ENCODE measurements around the gene ZMIZ1. TPM values are rescaled to one million over a fixed set of nuclear protein-coding genes. Genes with fewer than 3 reads are reported as not detected.

Gene ZMIZ1
- total and polyA plus RNA-seq, 4 donors, result 3.9 to 19.1 (median 9.8) TPM

- DNase-seq (ENCODE audit: low spot score), result no peak
- TF ChIP-seq YY1 (IDR thresholded peaks at IDR 0.05), result no peak
- Histone ChIP-seq H3K27ac (ENCODE audit: low read depth in 1 of 2, low read length in 2 of 2) (no peak overlapping the region), H3K36me3 (ENCODE audit: control insufficient read depth in 4 of 4, insufficient read depth in 3 of 4, low read depth in 1 of 4, low read length in 3 of 4) (peaks cover 23 to 71% (median 30%) of the 10 kb centered on the region in 4 donors), H3K4me3 (ENCODE audit: low read depth in 1 of 3, low read length in 3 of 3) (no peak overlapping the region), H3K27me3 (ENCODE audit: control insufficient read depth in 4 of 4, insufficient read depth in 4 of 4, low read length in 3 of 4) (no peaks in the 10 kb centered on the region), H3K9me3 (ENCODE audit: control insufficient read depth in 4 of 4, low read length in 3 of 4) (no peaks in the 10 kb centered on the region), H3K4me1 (ENCODE audit: control insufficient read depth in 4 of 4, insufficient read depth in 4 of 4, low read length in 3 of 4) (no peaks in the 10 kb centered on the region), H3K9ac (ENCODE audit: low read depth in 1 of 2, low read length in 2 of 2) (no peak overlapping the region)
- WGBS, result 95% methylated on average over 29 of the region's 29 CpGs
Measured at GRCh38 chr10:79310200-79310865, 241.6 kb downstream of the ZMIZ1 start.

- Histone ChIP-seq H3K27ac (ENCODE audit: low read depth in 1 of 2, low read length in 2 of 2) (no peak overlapping the region), H3K4me1 (ENCODE audit: control insufficient read depth in 4 of 4, insufficient read depth in 4 of 4, low read length in 3 of 4) (no peaks in the 10 kb centered on the region), H3K9me3 (ENCODE audit: control insufficient read depth in 4 of 4, low read length in 3 of 4) (no peaks in the 10 kb centered on the region), H3K9ac (ENCODE audit: low read depth in 1 of 2, low read length in 2 of 2) (no peak overlapping the region), H3K36me3 (ENCODE audit: control insufficient read depth in 4 of 4, insufficient read depth in 3 of 4, low read depth in 1 of 4, low read length in 3 of 4) (peaks cover 19 to 66% (median 28%) of the 10 kb centered on the region in 4 donors), H3K4me3 (ENCODE audit: low read depth in 1 of 3, low read length in 3 of 3) (no peak overlapping the region), H3K27me3 (ENCODE audit: control insufficient read depth in 4 of 4, insufficient read depth in 4 of 4, low read length in 3 of 4) (no peaks in the 10 kb centered on the region)
- WGBS, result 91% methylated on average over 26 of the region's 26 CpGs
- no peak for TF ChIP-seq RXRA (IDR thresholded peaks at IDR 0.05)
- no peak for TF ChIP-seq FOXA2 (IDR thresholded peaks at IDR 0.05)
- no peak for TF ChIP-seq ATF3 (IDR thresholded peaks at IDR 0.05)
- TF ChIP-seq FOXA1 (IDR thresholded peaks at IDR 0.05), result no peak
- no peak for TF ChIP-seq MAX (IDR thresholded peaks at IDR 0.05)
- no peak for TF ChIP-seq ZBTB33 (IDR thresholded peaks at IDR 0.05)
- TF ChIP-seq JUND (IDR thresholded peaks at IDR 0.05), result no peak
- TF ChIP-seq YY1 (IDR thresholded peaks at IDR 0.05), result no peak
- TF ChIP-seq TAF1 (conservative IDR thresholded peaks at IDR 0.05), result no peak
- no peak for TF ChIP-seq RAD21 (IDR thresholded peaks at IDR 0.05)
- TF ChIP-seq CTCF (IDR thresholded peaks at IDR 0.05; ENCODE audit: low read depth, low read length, missing input control), result no peak
- no peak for TF ChIP-seq HNF4G (IDR thresholded peaks at IDR 0.05)
- no peak for TF ChIP-seq GABPA (IDR thresholded peaks at IDR 0.05 in 1 of 2, conservative IDR thresholded peaks at IDR 0.05 in 1 of 2)
- TF ChIP-seq NR2F2 (IDR thresholded peaks at IDR 0.05), result no peak
- TF ChIP-seq SP1 (IDR thresholded peaks at IDR 0.05), result no peak
- TF ChIP-seq EGR1 (IDR thresholded peaks at IDR 0.05; ENCODE audit: low read depth in 2 of 2), result no peak
- TF ChIP-seq REST (IDR thresholded peaks at IDR 0.05), result no peak
- no peak for TF ChIP-seq HNF4A (conservative IDR thresholded peaks at IDR 0.05)
- no peak for DNase-seq (ENCODE audit: low spot score)
Measured at GRCh38 chr10:79310911-79311573, 242.3 kb downstream of the ZMIZ1 start.
